GM18508 (cell line): ENCODE data around the gene ZNF883.
"Not testable (repeated sequence)": the region's sequence is repeated elsewhere in the genome, so short reads cannot be mapped to it uniquely, and the experiment has no call there.

Experiments used
- ATAC-seq: cut with Tn5 transposase; IDR thresholded peaks from one replicate; pipeline ENCODE4 v1.9.1; 2021; ENCODE audit warnings: moderate number of reproducible peaks; ENCODE audit not compliant: insufficient read depth, unreplicated experiment

Gene ZNF883

GRCh38 chr9:113011911-113012381 lies at the start of gene ZNF883:
TSS of gene ZNF883 (minus strand) at chr9:113012192.
- ATAC-seq: no peak

- not testable (repeated sequence) for ATAC-seq
Measured at GRCh38 chr9:113061072-113061850, 49.3 kb upstream of the ZNF883 start.

DNA sequence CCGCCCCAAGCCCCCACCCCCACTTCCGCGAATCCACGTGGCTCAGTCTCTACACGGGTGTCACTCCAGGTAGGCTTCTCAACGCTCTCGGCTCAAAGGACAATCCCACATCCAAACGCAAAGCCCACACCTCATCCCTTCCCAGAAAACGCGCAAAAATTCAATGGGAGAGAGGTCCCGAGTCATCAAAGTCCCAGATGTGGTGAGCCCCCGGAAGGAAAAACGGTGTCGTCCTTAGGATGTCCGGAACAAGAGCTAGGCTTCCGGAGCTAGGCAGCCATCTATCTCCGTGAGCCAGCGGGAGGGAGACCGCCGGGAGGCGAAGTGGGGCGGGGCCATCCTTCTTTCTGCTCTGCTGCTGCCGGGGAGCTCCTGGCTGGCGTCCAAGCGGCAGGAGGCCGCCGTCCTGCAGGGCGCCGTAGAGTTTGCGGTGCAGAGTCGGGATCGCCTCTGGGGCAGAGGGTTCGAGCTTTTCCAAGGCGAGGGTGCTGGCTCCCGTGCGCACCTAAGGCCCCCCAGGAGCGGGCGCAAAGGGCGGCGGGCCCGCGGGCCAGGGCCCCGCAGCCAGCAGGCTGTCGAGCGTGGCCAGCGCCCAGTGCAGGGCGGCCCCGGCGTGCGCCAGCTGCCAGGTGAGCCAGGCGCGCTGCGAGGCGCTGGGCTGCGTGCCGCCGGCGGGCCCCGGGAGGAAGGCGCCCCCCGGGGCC lies 47.7 kb upstream of the ZNF883 start:
- not testable (repeated sequence) for ATAC-seq

- no peak for ATAC-seq
Measured at GRCh38 chr9:113057193-113057592, 45.2 kb upstream of the ZNF883 start.

- ATAC-seq: peak; percentile 86
Measured at GRCh38 chr9:113056191-113057106, 44.5 kb upstream of the ZNF883 start, which contains the start of gene ZFP37. TSS of gene ZFP37 (minus strand) at chr9:113056724. CDS start at chr9:113056688, 36 bp downstream.

DNA sequence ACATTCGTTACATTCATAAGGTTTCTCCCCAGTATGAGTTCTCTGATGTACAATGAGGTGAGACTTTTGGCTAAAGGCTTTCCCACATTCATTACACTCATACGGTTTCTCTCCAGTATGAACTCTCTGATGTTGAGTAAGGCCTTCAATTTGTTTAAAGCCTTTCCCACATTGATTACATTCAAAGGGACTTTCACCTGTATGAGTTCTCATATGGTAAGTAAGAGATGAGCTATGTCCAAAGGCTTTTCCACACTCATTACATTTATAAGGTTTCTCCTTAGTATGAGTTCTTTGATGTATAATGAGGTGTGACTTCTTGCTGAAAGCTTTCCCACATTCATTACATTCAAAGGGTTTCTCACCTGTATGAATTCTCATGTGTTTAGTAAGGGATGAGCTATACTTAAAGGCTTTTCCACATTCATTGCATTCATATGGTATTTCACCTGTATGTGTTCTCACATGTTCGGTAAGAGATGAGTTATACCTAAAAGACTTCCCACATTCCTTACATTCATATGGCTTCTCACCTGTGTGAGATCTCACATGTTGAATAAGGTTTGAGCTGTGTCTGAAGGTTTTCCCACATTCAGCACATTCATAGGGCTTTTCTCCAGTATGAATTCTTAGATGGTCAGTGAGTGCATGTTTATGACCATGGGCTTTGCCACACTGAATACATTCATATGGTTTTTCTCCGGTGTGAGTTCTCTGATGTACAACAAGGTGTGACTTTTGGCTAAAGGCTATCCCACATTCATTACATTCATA lies 31.1 kb upstream of the ZNF883 start:
- no peak for ATAC-seq

- no peak for ATAC-seq
Measured at GRCh38 chr9:113026200-113026599, 14.2 kb upstream of the ZNF883 start.

DNA sequence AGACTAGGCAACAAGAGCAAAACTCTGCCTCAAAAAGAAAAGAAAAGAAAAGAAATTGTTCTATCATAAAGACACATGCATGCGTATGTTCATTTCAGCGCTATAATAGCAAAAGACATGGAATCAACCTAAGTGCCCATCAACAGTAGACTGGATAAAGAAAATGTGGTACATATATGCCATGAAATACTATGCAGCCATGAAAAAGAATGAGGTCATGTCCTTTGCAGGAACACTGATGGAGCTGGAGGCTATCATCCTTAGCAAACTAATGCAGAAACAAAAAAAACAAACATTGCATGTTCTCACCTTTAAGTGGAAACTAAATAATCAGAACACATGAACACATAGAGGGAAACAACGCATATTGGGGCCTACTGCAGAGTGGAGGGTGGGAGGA lies 6.3 kb upstream of the ZNF883 start:
- ATAC-seq: no peak

GRCh38 chr9:113012492-113012891 lies 500 bp upstream of the ZNF883 start:
- no peak for ATAC-seq

- no peak for ATAC-seq
Measured at GRCh38 chr9:113005777-113006176, 6.2 kb downstream of the ZNF883 start.

GRCh38 chr9:112997236-112997941 lies 14.6 kb downstream of the ZNF883 start:
- ATAC-seq: no peak

DNA sequence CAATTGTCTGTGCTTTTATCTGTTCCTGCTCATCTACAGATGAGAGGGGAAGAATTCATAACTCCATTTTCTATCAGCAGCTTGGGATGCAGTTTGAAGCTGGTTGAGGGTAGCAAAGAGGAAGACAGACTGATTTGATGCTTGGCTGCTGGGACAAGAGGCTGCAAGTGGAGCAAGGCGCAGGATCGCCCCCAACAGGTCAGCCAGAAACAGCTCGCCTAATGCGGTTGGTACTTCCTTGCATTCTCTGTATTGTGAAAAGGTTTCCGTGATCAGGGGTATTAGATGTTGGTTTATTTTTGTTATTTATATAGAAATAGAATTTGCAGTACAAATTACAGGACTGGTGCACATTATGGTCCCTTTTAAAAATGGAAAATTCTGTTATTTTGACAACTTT lies 40.6 kb downstream of the ZNF883 start:
- ATAC-seq: no peak

DNA sequence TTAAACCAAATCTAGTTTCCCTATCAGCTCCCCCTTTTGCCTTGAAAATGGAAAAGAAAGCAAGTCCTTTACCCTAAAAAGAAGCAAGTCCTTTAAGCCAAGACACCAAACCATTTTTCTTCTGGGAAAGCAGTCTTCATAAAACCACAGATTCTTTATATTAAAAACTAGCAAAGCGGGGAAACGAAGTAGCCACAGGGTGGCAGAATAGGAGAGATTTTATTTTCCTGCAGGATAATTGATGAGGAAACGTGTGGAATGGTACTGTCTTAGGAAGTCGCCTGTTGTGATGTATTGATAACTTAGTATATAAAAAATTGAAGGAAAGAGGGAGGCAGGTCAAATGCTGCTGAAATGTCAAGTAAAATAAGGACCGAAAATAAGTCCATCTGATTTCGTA lies 41.1 kb downstream of the ZNF883 start:
- no peak for ATAC-seq

DNA sequence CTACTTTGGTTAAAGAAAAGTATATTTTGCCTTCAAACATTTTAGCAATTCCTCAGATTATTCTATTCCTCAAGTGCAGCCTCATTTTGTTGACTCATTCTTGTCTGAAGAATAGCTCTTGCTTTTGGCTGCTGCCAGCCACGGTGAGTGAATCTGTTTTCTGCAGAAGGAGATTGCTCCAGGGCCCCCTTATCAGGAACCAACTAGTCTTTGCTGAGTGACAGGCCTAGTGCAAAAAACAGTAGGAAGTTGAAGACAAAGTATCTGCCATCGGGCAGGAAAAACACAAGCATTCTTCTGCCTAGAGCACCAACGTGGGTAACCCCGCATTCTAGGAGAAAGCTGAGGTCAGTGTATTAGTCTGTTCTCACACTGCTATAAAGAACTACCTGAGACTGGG lies 42.3 kb downstream of the ZNF883 start:
- no peak for ATAC-seq

DNA sequence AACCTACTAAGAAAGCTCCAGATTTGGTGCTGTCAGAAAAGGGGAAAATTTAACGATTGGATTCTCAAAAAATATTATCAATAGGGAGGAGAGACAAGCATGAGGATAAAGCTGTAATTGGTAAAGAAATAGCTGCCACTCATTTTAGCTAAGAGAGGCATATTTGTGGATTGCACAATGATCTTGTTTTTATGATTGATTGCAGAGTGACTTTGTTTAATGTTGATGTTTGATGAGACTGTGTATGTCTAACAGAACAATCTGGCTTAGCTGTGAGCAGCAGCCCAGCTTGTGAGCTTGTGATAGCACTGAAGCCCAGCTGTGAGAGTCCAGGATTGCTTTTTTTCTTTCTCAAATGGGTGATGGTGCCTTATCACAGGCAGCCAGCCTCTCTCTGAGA lies 56.4 kb downstream of the ZNF883 start:
- no peak for ATAC-seq

- no peak for ATAC-seq
Measured at GRCh38 chr9:112945620-112946208, 66.3 kb downstream of the ZNF883 start.

DNA sequence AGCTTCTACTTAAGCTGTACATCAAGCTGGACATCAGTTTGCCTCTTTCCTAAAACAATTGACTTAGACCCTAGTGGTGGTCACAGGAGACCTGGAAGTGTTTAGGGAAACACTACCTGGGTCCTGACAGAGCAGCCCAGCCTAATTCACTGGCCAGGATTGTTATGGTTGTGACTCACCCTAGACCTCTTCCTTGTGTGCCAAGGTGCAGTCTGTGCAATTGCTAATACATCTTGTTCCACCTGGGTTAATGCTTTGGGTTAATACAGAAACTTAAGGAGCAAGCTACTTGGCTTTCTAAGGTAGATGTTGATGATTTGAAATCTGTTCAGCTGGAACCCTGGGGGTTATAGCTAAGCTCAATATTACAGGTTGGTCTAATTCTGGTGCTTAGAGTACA lies 72.6 kb downstream of the ZNF883 start:
- no peak for ATAC-seq

DNA sequence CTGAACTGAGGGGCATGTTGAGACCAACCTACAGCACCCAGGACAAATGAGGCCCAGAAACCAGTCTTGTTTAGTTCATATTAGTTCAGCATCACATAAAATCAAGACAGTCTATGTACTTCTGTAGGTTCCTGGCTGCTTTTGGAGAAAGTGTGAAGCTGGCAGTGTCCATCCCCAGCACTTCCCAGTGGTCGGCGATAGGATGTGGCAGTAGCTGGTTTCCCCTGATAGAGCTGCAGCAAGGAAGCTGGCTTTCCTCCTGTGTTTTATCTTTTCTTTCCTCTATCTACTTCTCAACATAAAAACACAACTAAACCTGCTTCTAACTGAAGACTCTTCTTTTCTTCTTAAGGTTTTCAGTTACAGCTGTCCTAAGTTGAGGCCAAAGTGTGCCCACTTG lies 78.3 kb downstream of the ZNF883 start:
- no peak for ATAC-seq
